ENCODE results near the gene HUNK.
"Not testable (repeated sequence)": the region's sequence is repeated elsewhere in the genome, so short reads cannot be mapped to it uniquely, and the experiment has no call there.

Gene HUNK

GRCh38 chr21:31999810-32000468, 127.1 kb downstream of the HUNK start:
- no peak for DNase-seq (ENCODE audit: low spot score)

- DNase-seq (ENCODE audit: low spot score), result no peak
Observed at GRCh38 chr21:32001390-32001789, 128.6 kb downstream of the HUNK start.

- no peak for DNase-seq (ENCODE audit: low spot score)
Observed at GRCh38 chr21:32003411-32003810, 130.6 kb downstream of the HUNK start.

- no peak for DNase-seq (ENCODE audit: low spot score)
Observed at GRCh38 chr21:32004291-32004690, 131.5 kb downstream of the HUNK start.

- DNase-seq (ENCODE audit: low spot score), result peak; percentile 69
Observed at GRCh38 chr21:32007456-32007855, 134.6 kb downstream of the HUNK start.

- no peak for DNase-seq (ENCODE audit: low spot score)
Observed at GRCh38 chr21:32008714-32009113, 135.9 kb downstream of the HUNK start.

- DNase-seq (ENCODE audit: low spot score), result no peak
Observed at GRCh38 chr21:32009263-32009662, 136.4 kb downstream of the HUNK start.

GRCh38 chr21:32015461-32016139, 142.8 kb downstream of the HUNK start:
- no peak for DNase-seq (ENCODE audit: low spot score)

GRCh38 chr21:32018381-32018780, 145.6 kb downstream of the HUNK start:
- no peak for DNase-seq (ENCODE audit: low spot score)

- DNase-seq (ENCODE audit: low spot score), result no peak
Observed at GRCh38 chr21:32020564-32020963, 147.7 kb downstream of the HUNK start.

- DNase-seq (ENCODE audit: low spot score), result no peak
Observed at GRCh38 chr21:32021319-32021994, 148.6 kb downstream of the HUNK start.

GRCh38 chr21:32022146-32022545, 149.3 kb downstream of the HUNK start:
- no peak for DNase-seq (ENCODE audit: low spot score)

GRCh38 chr21:32030146-32030652, 157.4 kb downstream of the HUNK start:
- no peak for DNase-seq (ENCODE audit: low spot score)

- DNase-seq (ENCODE audit: low spot score), result no peak
Observed at GRCh38 chr21:32034850-32035249, 162.0 kb downstream of the HUNK start.

- no peak for DNase-seq (ENCODE audit: low spot score)
Observed at GRCh38 chr21:32035617-32036016, 162.8 kb downstream of the HUNK start.

- no peak for DNase-seq (ENCODE audit: low spot score)
Observed at GRCh38 chr21:32036756-32037155, 163.9 kb downstream of the HUNK start.

GRCh38 chr21:32038751-32039150, 165.9 kb downstream of the HUNK start:
- DNase-seq (ENCODE audit: low spot score), result not testable (repeated sequence)

GRCh38 chr21:32043458-32043857, 170.6 kb downstream of the HUNK start:
- DNase-seq (ENCODE audit: low spot score), result no peak

- DNase-seq (ENCODE audit: low spot score), result no peak
Observed at GRCh38 chr21:32044205-32045180, 171.7 kb downstream of the HUNK start.

- DNase-seq (ENCODE audit: low spot score), result no peak
Observed at GRCh38 chr21:32046191-32046590, 173.4 kb downstream of the HUNK start.

- DNase-seq (ENCODE audit: low spot score), result no peak
Observed at GRCh38 chr21:32048353-32048752, 175.5 kb downstream of the HUNK start.
